Measurements from ENCODE around the gene ATF6. TPM values are rescaled to one million over a fixed set of nuclear protein-coding genes. Genes with fewer than 3 reads are reported as not detected.

The ATF6 gene
- total and polyA plus RNA-seq, 8 donors: 3.4 to 54.3 (median 13.5) TPM

DNA sequence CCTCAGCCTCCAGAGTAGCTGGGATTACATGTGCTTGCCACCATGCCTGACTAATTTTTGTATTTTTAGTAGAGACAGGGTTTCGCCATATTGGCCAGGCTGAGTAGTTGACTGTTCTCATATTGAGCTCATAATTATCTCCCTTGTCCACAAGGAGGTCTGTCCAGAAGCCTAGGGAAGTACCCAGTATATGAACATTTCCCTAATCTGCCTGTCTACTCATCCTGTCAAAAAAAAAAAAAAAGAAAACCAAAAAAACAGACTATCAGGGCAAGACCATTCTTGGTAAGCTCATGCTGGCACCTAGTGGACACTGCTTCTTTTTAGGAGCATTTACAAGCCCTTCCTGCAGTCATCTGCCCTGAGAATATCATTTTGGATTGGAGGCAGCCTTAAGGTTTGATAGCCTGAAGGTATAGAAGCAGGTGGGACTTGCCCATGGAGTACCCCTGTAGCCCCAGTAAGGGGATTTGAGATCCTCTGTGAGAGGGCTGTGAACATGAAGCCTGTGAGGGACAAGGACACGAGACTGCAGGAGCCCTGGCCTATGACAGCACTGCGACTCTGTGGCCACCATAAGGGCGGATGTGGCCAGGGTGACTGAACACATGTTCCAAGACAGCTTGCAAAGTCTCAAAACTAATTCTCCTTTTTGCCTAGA, 27.4 kb upstream of the ATF6 start:
- WGBS, 5 donors: 70 to 89% (median 76%) methylated on average over 4 of the region's 4 CpGs
- peak overlapping the region in 3 of 5 donors; percentile 0 to 64 (median 63) for H3K27ac ChIP-seq

DNA sequence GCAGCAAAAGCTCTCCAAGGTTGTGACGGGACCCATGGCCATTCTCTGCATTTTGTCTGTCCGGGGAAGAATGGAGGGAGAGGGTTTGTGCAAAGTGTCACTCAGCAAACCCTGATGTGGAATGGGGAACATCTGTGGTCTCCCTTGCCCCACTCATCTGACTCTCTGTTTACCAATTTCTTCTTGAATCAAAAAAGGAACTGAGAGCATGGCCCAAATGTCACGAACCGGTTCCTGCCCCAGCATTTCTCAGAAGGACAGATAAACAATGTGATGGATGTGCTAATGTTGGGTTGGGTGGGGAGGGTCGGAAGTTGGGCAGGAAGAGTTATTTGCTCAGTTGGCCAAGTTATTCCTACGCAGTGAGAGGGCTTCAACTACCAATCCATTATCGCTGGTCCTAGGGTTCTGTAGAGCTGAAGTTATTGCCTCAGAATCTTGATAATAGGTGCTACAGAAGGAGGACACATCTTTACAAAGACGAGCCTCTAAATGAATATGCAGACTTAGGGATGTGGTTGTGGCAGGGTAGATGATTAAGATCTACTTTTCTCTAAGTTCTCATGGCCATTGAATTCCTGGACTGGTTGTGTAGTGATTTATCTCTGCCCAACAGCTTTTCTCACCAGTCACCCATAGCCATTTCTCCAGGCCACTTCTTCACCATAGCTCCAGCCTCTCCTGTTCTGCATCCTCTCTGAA, 26.1 kb upstream of the ATF6 start:
- no peak for TF ChIP-seq POLR2AphosphoS5 (IDR thresholded peaks at IDR 0.05)
- TF ChIP-seq EP300 (IDR thresholded peaks at IDR 0.05): no peak
- TF ChIP-seq, protein P1, sequence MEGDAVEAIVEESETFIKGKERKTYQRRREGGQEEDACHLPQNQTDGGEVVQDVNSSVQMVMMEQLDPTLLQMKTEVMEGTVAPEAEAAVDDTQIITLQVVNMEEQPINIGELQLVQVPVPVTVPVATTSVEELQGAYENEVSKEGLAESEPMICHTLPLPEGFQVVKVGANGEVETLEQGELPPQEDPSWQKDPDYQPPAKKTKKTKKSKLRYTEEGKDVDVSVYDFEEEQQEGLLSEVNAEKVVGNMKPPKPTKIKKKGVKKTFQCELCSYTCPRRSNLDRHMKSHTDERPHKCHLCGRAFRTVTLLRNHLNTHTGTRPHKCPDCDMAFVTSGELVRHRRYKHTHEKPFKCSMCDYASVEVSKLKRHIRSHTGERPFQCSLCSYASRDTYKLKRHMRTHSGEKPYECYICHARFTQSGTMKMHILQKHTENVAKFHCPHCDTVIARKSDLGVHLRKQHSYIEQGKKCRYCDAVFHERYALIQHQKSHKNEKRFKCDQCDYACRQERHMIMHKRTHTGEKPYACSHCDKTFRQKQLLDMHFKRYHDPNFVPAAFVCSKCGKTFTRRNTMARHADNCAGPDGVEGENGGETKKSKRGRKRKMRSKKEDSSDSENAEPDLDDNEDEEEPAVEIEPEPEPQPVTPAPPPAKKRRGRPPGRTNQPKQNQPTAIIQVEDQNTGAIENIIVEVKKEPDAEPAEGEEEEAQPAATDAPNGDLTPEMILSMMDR (IDR thresholded peaks at IDR 0.05): no peak
- TF ChIP-seq POLR2A (IDR thresholded peaks at IDR 0.05): no peak
- WGBS, 5 donors: 43 to 57% (median 52%) methylated on average over 8 of the region's 8 CpGs

More for the DNA sequence above, 27.4 kb upstream of the ATF6 start:
- Histone ChIP-seq H3K27me3 (peaks cover 0 to 31% (median 0%) of the 10 kb centered on the region in 3 donors), H3K4me1 (peaks cover 0 to 14% (median 3%) of the 10 kb centered on the region in 4 donors), H3K9me3 (no peaks in the 10 kb centered on the region), H3K36me3 (no peaks in the 10 kb centered on the region), H3K4me3 (no peak overlapping the region)
- intact Hi-C loops (cut with DNase I; ENCODE audit: low total_unique reads): no loop called here
- DNase-seq: peak; percentile 55 to 62
- TF ChIP-seq POLR2A (IDR thresholded peaks at IDR 0.05): no peak
- TF ChIP-seq, protein P1 (IDR thresholded peaks at IDR 0.05): peak in 2 of 7 experiments; percentile 25 to 42

DNA sequence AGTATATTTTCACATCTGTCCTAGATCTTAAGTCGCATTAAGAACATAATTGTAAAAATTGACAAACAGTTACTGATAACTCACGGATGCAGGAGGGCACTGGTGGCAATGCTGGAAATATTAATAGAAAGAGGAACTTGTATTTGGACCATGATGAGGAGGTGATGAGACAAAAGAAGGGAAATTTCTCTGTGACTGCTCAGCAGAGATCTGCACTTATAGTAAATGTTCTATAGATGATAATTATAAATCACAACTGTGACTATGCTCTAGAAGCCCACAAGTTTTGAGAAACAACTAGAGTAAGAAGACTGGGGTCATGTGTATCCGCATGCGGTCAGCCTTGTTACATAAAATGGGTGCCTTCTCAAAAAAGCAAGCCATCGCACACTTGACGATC, 25.2 kb upstream of the ATF6 start:
- TF ChIP-seq POLR2A (IDR thresholded peaks at IDR 0.05) (no peak), POLR2AphosphoS5 (IDR thresholded peaks at IDR 0.05) (no peak), EP300 (IDR thresholded peaks at IDR 0.05) (no peak)
- TF ChIP-seq, protein P1 (IDR thresholded peaks at IDR 0.05): no peak
- H3K9me3 ChIP-seq: no peaks in the 10 kb centered on the region
- H3K4me3 ChIP-seq: no peak overlapping the region
- no peak for DNase-seq
- peak overlapping the region in 1 of 5 donors; percentile 21 for H3K27ac ChIP-seq
- H3K4me1 ChIP-seq: peaks cover 0 to 19% (median 3%) of the 10 kb centered on the region in 4 donors
- H3K27me3 ChIP-seq: peaks cover 0 to 27% (median 0%) of the 10 kb centered on the region in 3 donors
- intact Hi-C loops (cut with DNase I; ENCODE audit: low total_unique reads): loop anchor here (10.0 kb wide), 2 partner anchors 96 to 256 kb away; no protein-coding TSS in a partner anchor
- no peaks in the 10 kb centered on the region for H3K36me3 ChIP-seq
- 73 to 85% (median 81%) methylated on average over 6 of the region's 6 CpGs for WGBS, 5 donors

More for the DNA sequence above, 26.1 kb upstream of the ATF6 start:
- intact Hi-C loops (cut with DNase I; ENCODE audit: low total_unique reads): loop anchor here (10.0 kb wide), 2 partner anchors 95 to 255 kb away; no protein-coding TSS in a partner anchor
- H3K4me3 ChIP-seq: no peak overlapping the region
- DNase-seq: no peak
- H3K4me1 ChIP-seq: peaks cover 0 to 19% (median 3%) of the 10 kb centered on the region in 4 donors
- peak overlapping the region in 3 of 5 donors; percentile 36 to 64 (median 63) for H3K27ac ChIP-seq
- H3K9me3 ChIP-seq: no peaks in the 10 kb centered on the region
- H3K36me3 ChIP-seq: no peaks in the 10 kb centered on the region
- H3K27me3 ChIP-seq: peaks cover 0 to 31% (median 0%) of the 10 kb centered on the region in 3 donors

DNA sequence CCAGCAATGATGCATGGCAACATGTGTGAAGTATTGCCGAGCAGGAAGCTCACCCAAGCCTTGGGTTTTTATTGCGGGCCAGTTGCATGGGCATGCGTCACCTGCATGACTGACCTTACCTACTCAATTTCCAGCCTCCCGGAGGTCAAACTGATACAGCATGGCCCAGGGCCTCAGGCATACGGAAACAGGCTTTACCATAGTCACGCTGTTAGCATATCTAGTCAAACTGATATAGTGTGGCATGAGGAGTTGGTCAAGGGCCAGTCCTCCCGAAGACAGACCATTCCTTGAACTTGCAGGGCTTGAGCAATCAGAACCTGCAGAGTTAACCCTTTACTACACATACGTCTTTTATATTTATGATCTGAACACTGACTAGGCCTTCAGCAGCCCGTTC, 22.9 kb upstream of the ATF6 start:
- no peak for TF ChIP-seq POLR2A (IDR thresholded peaks at IDR 0.05)
- no peak for TF ChIP-seq EP300 (IDR thresholded peaks at IDR 0.05)
- TF ChIP-seq, protein P1 (IDR thresholded peaks at IDR 0.05): no peak
- TF ChIP-seq POLR2AphosphoS5 (IDR thresholded peaks at IDR 0.05): peak in 2 of 3 donors; percentile 38 to 71
- Histone ChIP-seq H3K4me3 (no peak overlapping the region), H3K9me3 (no peaks in the 10 kb centered on the region), H3K27me3 (peaks cover 0 to 13% (median 0%) of the 10 kb centered on the region in 3 donors), H3K27ac (peak overlapping the region in 1 of 5 donors; percentile 54), H3K4me1 (peaks cover 0 to 19% (median 3%) of the 10 kb centered on the region in 4 donors), H3K36me3 (no peaks in the 10 kb centered on the region)
- peak; percentile 44 to 61 for DNase-seq
- 40 to 66% (median 59%) methylated on average over 9 of the region's 9 CpGs for WGBS, 5 donors
- intact Hi-C loops (cut with DNase I; ENCODE audit: low total_unique reads): loop anchor here (10.0 kb wide), 2 partner anchors 98 to 258 kb away; no protein-coding TSS in a partner anchor
